Measurements from ENCODE around the gene ANKRD11.
"Not testable (repeated sequence)": the region's sequence is repeated elsewhere in the genome, so short reads cannot be mapped to it uniquely, and the experiment has no call there.

The ANKRD11 gene

DNA sequence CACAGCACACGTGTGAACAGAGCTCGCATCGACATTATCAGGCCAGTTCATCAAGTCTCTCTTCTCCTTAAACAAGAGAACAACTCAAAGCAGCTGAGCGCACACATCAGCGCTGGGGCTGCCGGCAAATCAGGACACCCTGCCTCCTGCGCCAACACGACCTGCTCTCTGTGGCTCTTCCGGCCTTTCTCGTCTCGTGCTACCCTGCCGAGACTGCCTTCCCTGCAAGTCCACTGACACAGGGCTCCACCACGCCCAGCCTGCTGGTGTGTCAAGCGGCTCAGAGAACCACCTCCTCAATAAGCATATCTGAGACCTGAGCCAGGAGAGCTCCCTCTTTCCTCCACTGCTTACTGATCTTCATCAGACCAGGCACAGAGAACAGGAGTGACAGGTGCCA is 176.0 kb downstream of the ANKRD11 start:
- DNase-seq (ENCODE audit: low read depth) = no peak

DNA sequence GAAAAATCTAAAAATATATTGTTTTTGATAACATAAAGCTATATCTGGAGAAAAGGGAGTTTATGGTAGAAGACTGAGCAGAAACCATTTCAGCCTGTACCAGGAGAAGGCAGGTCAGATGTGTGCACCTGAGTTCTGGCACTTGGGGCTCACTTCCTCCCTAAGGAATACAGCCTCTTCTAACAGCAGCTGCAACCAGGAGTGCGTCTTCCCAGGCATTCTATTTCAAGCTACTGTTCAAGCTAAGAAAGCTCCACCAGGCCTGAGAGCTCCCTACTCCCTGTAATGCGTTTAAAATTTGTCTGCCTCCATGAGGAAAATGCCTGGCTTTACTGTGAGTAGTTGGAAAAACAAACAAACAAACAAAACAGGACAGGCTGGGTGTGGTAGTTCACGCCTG is 176.8 kb downstream of the ANKRD11 start:
- no peak for DNase-seq (ENCODE audit: low read depth)

DNA sequence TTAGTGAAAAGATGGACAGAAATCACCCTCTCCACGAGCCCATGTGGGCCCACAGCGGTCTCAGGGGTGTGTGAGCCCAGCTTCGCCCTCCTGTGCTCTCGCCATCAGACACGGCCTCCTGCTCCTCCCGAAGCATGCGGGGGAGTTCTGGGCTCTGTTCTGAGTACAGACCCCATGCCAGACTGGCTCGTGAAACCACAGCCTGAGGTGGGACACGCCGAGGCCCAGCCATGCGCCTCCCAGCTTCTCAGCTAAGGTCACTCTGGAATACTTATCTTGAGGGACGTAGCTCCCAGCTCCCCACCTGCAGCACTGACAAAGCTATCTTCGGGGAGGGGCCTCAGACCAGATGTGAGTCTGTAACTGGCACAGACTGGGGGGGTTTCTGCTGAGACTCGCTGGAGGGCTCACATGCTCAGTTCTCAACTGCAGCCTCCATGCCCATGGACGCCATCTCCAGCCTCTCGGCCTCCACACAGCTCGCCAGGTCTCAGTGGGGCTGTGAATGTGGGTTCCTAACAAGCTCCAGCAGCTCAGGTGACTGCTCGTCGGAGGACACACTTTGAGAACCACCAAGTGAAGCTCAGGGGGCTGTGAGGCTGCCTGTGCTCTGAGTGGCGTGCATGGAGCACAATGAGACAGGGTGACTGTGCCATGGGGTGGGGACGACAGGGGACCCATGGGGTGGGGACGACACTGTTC is 177.6 kb downstream of the ANKRD11 start:
- DNase-seq (ENCODE audit: low read depth) = peak; percentile 34

DNA sequence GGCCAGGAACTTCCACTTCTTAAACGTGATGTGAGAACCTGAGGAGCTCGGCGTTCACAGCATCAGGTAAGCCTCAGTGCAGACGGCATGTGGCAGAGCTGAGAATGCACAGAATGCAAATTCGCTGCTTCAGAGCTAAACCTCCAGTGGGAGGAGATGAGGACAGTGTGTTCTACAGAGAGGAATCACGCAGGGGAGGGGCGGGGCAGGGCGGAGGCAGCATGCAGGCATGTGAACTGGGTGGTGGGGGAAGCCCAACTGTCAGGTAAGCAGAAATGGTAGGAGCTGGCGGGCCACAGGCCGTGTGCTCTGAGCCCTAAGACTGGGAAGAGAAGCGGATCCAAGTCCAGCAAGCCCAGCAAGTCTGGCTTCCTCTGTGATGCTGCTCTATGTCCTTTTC is 178.2 kb downstream of the ANKRD11 start:
- peak; percentile 46 for DNase-seq (ENCODE audit: low read depth)

DNA sequence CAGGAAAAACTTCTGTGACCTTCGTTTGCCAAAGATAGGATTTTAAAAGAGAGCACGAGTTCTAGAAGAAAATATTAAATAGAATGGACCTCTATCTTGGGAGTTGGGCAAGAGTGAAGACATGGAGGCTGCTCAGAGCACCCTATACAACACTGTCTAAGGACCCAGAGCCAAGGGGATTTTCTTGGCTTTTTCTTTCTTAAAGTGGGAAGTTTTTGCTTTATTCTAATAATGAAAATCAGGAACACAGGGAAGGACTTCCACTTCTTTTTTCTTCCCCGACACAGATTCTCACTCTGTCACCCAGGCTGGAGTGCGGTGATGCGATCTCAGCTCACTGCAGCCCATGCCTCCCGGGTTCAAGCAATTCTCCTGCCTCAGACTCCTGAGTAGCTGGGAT is 178.7 kb downstream of the ANKRD11 start:
- no peak for DNase-seq (ENCODE audit: low read depth)

DNA sequence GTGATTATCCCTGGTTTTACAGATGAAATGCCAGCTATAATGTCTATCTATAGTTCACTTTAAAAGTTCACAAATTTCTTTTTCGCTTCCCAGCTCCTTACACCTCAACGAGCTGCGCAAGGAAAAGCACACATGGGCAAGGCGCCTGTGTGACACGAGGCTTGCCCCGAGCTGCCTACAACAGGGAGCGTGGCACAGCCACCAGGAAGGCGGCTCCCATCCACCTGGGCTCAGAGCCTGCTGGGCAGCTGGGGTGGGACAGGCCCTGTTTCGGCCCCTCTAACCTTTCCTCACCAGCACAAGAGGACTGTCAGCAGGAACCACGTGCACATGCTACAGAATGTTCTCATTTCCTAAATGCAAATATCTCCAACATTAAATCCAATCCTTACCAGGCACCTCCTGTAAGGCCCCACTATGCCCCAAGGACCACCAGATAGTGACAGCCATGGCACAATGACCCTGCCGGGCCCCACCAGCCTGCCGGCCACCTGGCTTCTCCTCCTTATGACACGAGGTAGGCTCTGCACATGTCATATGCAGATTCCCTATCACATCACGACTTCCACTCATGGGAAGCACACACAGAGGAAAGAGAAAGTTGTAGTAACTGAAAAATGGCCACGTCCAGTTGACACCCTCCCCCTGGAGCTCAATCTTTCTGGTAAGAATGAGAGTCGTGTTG is 180.8 kb downstream of the ANKRD11 start:
- no peak for DNase-seq (ENCODE audit: low read depth)

DNA sequence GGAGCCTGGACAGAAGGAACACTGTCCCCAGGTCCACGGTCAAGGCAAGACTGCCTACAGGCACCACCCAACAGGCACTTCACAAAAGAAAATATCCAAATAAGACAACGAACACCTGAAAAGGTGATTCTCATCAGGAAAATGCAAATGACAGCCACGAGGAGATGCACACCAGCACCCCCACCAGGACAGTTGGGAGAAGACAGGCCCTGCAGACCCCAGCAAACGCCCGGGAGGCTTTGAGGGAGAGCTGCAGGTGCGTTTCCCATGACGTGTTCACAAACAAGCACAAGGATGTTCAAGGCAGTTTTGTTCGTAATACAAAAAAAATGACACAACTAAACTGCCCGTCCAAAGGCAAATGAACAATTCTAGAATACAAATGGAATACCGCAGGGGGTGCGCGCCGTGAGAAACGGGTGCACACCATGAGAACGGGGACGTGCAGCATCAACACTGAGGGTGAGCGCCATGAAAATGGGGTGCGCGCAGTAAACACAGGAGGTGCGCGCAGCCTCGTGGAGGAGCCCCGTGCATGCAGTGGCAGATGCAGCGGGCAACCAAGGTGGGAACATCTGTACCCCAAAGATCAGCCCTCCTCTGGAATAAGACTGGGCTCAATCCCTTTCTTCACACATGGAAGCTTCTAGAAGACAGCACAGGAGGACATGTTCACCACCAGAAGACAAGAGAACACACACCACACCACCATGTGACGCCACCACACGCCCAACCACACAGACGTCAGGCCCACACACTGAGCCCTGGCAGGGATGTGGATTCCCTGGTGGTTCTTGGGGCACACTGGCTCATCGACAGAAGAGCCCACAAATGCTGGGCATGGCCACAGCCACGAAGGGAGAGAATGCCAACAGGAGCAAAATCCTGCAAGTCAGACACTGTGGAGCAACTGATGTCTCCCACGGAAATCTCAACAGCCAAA is 181.7 kb downstream of the ANKRD11 start:
- no peak for DNase-seq (ENCODE audit: low read depth)

DNA sequence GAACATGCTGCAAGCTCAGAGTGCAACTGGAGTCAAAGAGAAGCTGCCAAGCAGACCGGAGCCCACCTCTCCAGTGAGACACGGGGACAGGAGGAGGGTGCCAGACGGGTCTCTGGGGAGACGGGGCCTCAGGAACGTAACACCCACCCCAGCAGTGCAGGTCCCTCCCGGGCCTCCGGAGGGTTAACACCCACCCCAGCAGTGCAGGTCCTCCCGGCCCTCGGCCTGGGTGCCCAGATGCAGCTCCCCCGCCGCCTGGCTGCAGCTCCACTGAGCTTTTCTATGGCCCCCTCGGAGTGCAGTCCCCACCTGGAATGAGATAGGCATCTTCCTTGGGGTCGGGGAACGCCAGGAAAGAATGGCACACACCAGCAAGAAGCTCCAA is 182.9 kb downstream of the ANKRD11 start:
- DNase-seq (ENCODE audit: low read depth) = no peak

DNA sequence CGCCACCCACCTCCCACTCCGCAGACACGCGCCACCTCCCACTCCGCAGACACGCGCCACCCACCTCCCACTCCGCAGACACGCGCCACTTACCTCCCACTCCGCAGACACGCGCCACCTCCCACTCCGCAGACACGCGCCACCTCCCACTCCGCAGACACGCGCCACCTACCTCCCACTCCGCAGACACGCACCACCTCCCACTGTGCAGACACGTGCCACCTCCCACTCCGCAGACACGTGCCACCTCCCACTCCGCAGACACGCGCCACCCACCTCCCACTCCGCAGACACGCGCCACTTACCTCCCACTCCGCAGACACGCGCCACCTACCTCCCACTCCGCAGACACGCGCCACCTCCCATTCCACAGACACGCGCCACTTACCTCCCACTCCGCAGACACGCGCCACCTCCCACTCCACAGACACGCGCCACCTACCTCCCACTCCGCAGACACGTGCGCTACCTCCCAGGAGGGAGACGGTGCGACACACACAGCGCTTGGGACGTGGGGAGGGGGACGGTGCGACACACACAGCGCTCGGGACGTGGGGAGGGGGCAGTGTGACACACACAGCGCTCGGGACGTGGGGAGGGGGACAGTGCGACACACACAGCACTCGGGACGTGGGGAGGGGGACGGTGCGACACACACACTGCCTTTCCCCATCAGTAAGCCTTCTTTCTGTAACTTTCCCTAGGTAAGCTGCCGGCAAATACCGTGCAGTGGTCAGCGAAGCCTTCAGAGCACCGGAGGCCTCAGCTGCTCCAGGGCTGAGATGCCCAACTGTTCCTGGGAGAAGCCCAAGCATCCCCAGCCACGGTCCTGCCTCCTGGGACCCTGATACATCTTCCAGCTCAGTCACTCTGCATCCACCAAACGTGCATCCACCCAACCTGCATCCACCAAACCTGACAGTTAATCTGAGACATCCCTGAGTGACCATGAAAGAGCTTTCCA is 183.6 kb downstream of the ANKRD11 start:
- not testable (repeated sequence) for DNase-seq (ENCODE audit: low read depth)

DNA sequence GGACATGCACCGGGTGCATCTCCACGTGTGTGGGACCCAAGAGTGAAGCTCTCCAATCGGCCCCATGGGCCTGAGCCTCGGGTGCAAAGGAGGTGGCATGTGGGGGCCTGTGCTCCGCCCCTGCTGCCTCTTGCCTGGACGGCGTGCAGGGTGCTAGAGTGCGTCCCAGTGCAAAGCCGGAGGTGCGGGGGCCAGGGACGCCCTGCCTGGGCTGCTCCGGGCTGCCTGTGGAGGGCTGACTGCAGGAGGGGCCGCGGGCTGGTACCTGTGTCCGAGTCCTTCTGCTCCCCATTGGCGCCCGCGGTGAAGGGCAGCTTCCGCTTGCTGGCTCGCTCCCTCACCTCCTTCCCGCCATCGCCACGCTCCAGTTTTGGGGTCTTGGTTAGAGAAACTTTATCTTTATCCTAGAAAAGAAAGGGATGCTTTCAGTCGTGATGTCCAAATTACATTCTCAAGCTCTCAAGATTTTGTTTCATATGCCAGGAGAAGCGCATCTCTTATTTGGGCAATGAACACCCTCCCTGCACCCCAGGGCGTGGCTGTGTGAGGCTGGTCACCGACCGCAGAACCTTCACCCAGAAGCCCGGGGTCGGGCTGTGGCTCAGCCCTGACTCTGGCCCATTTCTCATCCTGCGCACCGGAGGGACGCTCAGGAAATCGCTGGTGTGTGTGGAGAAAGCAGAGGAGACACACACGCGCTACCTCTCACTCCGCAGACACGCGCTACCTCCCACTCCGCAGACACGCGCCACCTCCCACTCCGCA is 185.2 kb downstream of the ANKRD11 start:
- no peak for DNase-seq (ENCODE audit: low read depth)

DNA sequence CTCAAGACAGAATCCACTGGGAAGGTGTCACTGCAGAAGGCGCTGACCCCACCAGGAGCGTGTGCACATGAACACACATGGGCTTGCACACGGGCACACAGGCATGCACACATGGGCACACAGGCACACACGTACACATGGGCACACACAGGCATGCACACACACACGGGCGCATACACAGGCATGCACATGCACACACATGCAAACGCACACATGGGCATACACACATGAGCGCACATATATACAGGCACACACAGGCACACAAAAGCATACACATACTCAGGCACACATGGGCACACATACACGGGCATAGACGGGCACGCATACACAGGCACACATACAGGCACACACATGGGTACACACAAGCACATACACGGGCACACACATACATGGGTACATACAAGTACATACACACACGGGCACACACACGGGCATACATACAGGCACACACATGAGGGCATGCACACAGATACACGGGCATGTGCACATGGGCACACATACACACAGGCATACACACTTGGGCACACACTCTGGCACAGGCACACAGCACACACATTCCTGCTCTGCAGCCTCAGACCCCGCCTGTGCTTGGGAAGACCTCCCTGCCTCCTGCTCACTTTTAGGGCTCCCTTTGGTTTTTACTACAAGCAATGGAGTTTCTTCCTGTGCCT is 186.0 kb downstream of the ANKRD11 start:
- no peak for DNase-seq (ENCODE audit: low read depth)

DNA sequence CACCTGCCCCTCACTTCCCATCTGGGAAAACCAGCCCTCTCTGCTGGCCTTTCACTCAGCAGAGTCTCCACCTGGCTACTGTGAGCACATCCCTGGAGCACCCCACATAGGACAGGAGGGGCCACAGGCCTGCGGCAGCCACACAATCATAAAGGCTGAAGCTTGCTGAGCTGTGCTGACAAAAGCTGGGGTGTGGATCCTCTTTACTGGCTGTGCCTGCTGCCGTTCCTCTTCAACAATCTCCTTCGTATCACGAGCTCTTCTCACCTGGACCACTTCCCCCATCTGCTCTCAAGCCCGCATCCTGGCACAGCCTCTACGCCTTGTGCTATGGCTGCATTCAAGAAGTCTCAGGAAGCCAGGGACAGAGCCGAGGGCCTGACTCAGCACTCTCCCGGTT is 186.7 kb downstream of the ANKRD11 start:
- no peak for DNase-seq (ENCODE audit: low read depth)

DNA sequence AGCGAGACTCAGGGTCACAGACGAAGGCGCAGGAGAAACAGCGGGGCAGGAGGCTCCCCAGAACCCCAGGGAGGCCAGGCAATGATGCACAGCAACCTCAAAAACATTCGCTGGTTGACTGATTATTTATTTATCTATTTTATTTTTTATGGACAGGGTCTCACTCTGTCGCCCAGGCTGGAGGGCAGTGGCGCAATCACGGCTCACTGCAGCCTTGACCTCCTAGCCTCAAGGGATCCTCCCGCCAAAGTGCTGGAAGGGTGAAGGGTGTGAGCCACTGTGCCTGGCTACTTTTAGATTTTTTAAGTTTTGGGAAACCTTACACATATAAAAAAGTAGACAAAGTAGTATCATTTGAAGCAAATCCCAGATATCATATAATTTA is 189.4 kb downstream of the ANKRD11 start:
- no peak for DNase-seq (ENCODE audit: low read depth)

DNA sequence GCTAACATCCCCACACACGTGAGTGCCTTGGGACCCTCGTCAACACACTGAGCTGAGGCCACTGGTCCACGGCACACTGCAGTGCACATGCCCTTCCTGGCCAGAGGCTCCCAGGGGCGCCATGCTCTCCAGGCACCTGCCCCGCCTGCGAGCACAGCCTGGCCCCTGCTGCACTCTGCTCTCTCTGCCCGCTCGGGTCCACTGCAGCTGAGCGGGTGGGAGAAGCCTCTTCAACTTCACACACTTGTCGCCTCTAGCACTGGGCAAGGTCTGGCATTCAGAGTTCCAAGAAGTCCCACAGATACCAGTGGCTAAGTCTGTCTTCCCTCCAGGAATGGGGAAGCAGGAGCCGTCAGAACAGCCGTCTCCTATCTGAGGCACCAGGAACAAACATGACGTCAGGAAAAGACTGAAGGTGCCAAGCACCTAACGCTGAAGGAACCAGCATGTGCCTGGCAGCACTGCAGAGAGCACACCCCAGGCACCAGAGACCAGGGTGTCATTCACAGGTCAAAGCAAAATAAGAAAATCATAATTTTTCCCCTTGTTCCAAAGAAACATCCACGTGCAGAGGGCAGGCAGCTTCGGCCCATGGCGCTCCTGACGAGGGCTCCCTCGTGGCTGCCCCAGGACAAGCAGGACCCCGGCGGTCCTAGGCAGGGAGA is 189.9 kb downstream of the ANKRD11 start:
- peak; percentile 89 for DNase-seq (ENCODE audit: low read depth)

DNA sequence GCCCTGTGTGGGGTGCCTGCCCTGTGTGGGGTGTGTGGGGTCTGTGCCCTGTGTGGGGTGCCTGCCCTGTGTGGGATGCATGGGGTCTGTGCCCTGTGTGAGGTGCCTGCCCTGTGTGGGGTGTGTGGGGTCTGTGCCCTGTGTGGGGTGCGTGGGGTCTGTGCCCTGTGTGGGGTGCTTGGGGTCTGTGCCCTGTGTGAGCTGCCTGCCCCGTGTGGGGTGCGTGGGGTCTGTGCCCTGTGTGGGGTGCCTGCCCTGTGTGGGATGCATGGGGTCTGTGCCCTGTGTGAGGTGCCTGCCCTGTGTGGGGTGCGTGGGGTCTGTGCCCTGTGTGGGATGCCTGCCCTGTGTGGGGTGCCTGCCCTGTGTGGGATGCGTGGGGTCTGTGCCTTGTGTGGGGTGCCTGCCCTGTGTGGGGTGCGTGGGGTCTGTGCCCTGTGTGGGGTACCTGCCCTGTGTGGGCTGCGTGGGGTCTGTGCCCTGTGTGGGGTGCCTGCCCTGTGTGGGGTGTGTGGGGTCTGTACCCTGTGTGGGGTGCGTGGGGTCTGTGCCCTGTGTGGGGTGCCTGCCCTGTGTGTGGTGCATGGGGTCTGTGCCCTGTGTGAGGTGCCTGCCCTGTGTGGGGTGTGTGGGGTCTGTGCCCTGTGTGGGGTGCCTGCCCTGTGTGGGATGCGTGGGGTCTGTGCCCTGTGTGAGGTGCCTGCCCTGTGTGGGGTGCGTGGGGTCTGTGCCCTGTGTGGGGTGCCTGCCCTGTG is 190.8 kb downstream of the ANKRD11 start:
- DNase-seq (ENCODE audit: low read depth) = not testable (repeated sequence)

DNA sequence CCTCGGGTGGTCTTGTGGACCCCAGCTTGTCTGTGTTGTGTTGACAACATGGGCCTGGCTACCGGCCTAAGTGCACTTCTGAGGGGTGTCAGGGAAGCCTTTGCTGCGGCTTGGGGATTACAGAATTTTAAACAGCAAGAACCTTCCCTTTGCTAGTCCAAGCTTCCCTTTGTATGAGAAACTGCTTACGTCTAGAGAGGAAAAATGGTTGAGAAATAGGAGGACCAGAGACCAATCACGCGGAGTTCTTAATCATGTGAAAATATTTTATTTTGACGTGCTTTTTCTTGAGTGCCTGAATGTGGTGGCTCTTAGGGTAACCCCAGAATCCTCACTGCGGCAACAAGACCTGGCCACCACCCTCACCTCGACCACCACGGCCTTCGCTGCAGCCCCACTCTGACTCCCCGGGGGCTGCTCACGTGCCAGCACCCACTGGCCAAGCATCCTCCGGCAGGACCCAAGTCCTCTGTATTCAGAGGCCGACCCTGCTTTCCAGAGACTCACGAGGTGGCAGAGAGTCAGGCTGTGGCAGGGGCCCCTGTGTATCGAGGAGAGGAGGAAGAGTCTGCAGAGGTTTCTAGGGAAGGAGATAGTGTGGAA is 191.6 kb downstream of the ANKRD11 start:
- DNase-seq (ENCODE audit: low read depth) = no peak

DNA sequence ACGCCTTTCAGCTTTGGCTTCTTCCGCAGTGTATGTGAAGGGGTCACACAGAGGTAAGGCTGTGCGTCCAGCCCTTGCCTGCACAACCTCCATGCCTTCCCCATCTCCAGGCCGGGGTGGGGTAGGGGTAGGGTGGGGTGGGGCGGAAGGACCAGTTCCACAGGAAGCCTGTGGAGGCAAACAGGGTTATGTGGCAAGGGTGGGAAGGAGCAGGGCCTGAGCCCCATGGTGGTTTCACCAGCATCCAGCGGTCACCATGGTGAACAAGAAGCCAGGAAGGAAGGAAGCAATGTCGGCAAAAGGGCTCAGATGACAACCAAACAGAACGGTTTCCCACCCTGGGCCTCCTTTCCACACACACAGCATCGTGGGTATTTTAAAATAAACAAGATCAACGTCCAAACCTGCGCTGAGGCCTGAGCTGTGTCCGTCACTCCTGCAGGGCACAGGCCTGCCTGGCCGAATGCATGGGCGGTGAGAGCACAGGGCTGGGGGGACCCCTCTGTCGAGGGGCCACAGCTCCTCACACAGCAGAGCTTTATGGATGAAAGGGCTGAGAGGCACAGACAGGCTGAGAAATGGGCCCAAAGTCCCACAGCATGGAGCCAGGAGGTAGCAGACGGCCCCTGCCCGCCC is 192.3 kb downstream of the ANKRD11 start:
- DNase-seq (ENCODE audit: low read depth) = no peak

Measured in amniotic epithelial cell (primary cell).